HCT116 (cell line): ENCODE results near the gene CARS1.

Experiments
- ELF1 ChIP-seq: IDR thresholded peaks from 2 replicates; pipeline ENCODE4 v1.6.1; 2012; ENCODE audit warnings: low read depth, borderline replicate concordance
- EZH2 ChIP-seq: fragments of 200-600 bp; sonication (generic); IDR thresholded peaks from 2 replicates; pipeline ENCODE4 v1.6.1; 2017; ENCODE audit warnings: antibody characterized with exemption, mixed run types
- EZH2phosphoT487 ChIP-seq: fragments of 200-600 bp; IDR thresholded peaks from 2 replicates; pipeline ENCODE4 v1.6.1; 2018; ENCODE audit warnings: antibody characterized with exemption, borderline replicate concordance
- POLR2A ChIP-seq: IDR thresholded peaks from 2 replicates; pipeline ENCODE4 v1.7.0; 2011; ENCODE audit warnings: borderline replicate concordance; ENCODE audit not compliant: insufficient read depth, insufficient read length; ENCODE audit errors: extremely low read depth
- POLR2AphosphoS5 ChIP-seq: IDR thresholded peaks from 2 replicates; pipeline ENCODE4 v1.6.1; 2011; ENCODE audit warnings: mild to moderate bottlenecking, low read depth, low read length, moderate library complexity
- RAD21 ChIP-seq: IDR thresholded peaks from 2 replicates; pipeline ENCODE4 v1.6.1; 2012; ENCODE audit warnings: low read depth, mild to moderate bottlenecking
- SIN3A ChIP-seq: IDR thresholded peaks from 2 replicates; pipeline ENCODE4 v1.6.1; 2012; ENCODE audit warnings: low read depth
- ZFX ChIP-seq: fragments of 450-650 bp; IDR thresholded peaks from 2 replicates; pipeline ENCODE4 v1.6.1; 2017
- ZNF274 ChIP-seq: fragments of 200-500 bp; sonication (Bioruptor generic); IDR thresholded peaks from 2 replicates; pipeline ENCODE4 v1.6.1; 2014; ENCODE audit warnings: mild to moderate bottlenecking, low read depth, low read length, inconsistent platforms
- TF ChIP-seq, protein P1 (sequence below): IDR thresholded peaks from 2 replicates; pipeline ENCODE4 v1.6.1; 2012; ENCODE audit warnings: low read depth
- TF ChIP-seq, protein P2 (sequence below), 3 experiments: fragments of 200-600 bp in 1 of 3; sonication (generic) in 1 of 3; IDR thresholded peaks in 2 of 3; conservative IDR thresholded peaks in 1 of 3; 2 replicates each; pipeline ENCODE4 v1.5.1; 2012 to 2017; ENCODE audit warnings: low read depth in 2 of 3, low read length in 2 of 3, antibody characterized with exemption in 1 of 3, borderline replicate concordance in 1 of 3, control low read depth in 1 of 3, mild to moderate bottlenecking in 1 of 3, mixed read lengths in 1 of 3, mixed run types in 1 of 3, moderate library complexity in 1 of 3; ENCODE audit not compliant: insufficient read depth in 1 of 3
- TF ChIP-seq, protein P3 (sequence below): IDR thresholded peaks from 2 replicates; pipeline ENCODE4 v1.6.1; 2011; ENCODE audit warnings: mild to moderate bottlenecking, low read length, moderate library complexity; ENCODE audit not compliant: insufficient replicate concordance; ENCODE audit errors: extremely low read depth

DNA sequence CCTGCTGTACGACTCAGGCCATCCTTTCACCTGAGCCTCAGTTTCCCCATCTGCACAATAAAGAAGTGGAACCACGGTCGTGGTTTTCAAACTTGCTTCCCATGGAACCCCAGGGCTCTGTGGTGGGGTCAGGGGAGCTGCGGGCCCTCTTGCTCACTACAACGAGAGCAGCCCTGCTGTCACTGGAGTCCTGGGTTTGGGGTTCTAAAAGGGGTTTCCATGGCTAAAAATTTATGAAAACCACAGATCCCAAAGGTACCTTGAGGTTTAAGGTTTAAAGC lies 45.4 kb upstream of the CARS1 start:
- no peak for TF ChIP-seq SIN3A
- TF ChIP-seq, protein P1, sequence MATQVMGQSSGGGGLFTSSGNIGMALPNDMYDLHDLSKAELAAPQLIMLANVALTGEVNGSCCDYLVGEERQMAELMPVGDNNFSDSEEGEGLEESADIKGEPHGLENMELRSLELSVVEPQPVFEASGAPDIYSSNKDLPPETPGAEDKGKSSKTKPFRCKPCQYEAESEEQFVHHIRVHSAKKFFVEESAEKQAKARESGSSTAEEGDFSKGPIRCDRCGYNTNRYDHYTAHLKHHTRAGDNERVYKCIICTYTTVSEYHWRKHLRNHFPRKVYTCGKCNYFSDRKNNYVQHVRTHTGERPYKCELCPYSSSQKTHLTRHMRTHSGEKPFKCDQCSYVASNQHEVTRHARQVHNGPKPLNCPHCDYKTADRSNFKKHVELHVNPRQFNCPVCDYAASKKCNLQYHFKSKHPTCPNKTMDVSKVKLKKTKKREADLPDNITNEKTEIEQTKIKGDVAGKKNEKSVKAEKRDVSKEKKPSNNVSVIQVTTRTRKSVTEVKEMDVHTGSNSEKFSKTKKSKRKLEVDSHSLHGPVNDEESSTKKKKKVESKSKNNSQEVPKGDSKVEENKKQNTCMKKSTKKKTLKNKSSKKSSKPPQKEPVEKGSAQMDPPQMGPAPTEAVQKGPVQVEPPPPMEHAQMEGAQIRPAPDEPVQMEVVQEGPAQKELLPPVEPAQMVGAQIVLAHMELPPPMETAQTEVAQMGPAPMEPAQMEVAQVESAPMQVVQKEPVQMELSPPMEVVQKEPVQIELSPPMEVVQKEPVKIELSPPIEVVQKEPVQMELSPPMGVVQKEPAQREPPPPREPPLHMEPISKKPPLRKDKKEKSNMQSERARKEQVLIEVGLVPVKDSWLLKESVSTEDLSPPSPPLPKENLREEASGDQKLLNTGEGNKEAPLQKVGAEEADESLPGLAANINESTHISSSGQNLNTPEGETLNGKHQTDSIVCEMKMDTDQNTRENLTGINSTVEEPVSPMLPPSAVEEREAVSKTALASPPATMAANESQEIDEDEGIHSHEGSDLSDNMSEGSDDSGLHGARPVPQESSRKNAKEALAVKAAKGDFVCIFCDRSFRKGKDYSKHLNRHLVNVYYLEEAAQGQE, result no peak
- TF ChIP-seq, protein P2, sequence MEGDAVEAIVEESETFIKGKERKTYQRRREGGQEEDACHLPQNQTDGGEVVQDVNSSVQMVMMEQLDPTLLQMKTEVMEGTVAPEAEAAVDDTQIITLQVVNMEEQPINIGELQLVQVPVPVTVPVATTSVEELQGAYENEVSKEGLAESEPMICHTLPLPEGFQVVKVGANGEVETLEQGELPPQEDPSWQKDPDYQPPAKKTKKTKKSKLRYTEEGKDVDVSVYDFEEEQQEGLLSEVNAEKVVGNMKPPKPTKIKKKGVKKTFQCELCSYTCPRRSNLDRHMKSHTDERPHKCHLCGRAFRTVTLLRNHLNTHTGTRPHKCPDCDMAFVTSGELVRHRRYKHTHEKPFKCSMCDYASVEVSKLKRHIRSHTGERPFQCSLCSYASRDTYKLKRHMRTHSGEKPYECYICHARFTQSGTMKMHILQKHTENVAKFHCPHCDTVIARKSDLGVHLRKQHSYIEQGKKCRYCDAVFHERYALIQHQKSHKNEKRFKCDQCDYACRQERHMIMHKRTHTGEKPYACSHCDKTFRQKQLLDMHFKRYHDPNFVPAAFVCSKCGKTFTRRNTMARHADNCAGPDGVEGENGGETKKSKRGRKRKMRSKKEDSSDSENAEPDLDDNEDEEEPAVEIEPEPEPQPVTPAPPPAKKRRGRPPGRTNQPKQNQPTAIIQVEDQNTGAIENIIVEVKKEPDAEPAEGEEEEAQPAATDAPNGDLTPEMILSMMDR (IDR thresholded peaks at IDR 0.05 in 2 of 3, conservative IDR thresholded peaks at IDR 0.05 in 1 of 3; ENCODE audit: borderline replicate concordance in 1 of 3, insufficient read depth in 1 of 3, low read depth in 2 of 3, low read length in 2 of 3), result no peak
- no peak for TF ChIP-seq EZH2
- no peak for TF ChIP-seq POLR2A
- TF ChIP-seq RAD21, result no peak
- no peak for TF ChIP-seq EZH2phosphoT487
- TF ChIP-seq ZFX, result no peak
- no peak for TF ChIP-seq POLR2AphosphoS5
- TF ChIP-seq, protein P3, sequence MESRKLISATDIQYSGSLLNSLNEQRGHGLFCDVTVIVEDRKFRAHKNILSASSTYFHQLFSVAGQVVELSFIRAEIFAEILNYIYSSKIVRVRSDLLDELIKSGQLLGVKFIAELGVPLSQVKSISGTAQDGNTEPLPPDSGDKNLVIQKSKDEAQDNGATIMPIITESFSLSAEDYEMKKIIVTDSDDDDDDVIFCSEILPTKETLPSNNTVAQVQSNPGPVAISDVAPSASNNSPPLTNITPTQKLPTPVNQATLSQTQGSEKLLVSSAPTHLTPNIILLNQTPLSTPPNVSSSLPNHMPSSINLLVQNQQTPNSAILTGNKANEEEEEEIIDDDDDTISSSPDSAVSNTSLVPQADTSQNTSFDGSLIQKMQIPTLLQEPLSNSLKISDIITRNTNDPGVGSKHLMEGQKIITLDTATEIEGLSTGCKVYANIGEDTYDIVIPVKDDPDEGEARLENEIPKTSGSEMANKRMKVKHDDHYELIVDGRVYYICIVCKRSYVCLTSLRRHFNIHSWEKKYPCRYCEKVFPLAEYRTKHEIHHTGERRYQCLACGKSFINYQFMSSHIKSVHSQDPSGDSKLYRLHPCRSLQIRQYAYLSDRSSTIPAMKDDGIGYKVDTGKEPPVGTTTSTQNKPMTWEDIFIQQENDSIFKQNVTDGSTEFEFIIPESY, result no peak
- TF ChIP-seq ZNF274, result no peak
- no peak for TF ChIP-seq ELF1
